Upper lobe of right lung (tissue), 1 donor: Measurements from ENCODE around the gene RAB15. TPM values are rescaled to one million over a fixed set of nuclear protein-coding genes. Genes with fewer than 3 reads are reported as not detected.

ENCODE experiments used
- ATAC-seq: fragments of 200-7000 bp; cut with Tn5 transposase; one replicate; pipeline ENCODE4 v1.9.1; 2020; ENCODE audit warnings: mild to moderate bottlenecking, moderate library complexity
- DNase-seq: peaks from one replicate; pipeline ENCODE4 v3.0.0-alpha.2; 2020
- H3K27ac ChIP-seq: fragments of 200-600 bp; one replicate; pipeline ENCODE4 v1.8.0; 2022
- H3K27me3 ChIP-seq: fragments of 200-600 bp; one replicate; pipeline ENCODE4 v1.8.0; 2022; ENCODE audit warnings: mild to moderate bottlenecking
- H3K36me3 ChIP-seq: fragments of 200-600 bp; one replicate; pipeline ENCODE4 v1.8.0; 2022
- H3K4me1 ChIP-seq: fragments of 200-600 bp; one replicate; pipeline ENCODE4 v1.8.0; 2022
- H3K4me3 ChIP-seq: fragments of 200-600 bp; one replicate; pipeline ENCODE4 v1.8.0; 2022; ENCODE audit warnings: mild to moderate bottlenecking
- H3K9me3 ChIP-seq: fragments of 200-600 bp; one replicate; pipeline ENCODE4 v1.8.0; 2022
- CTCF ChIP-seq: fragments of 200-600 bp; IDR thresholded peaks from one replicate; pipeline ENCODE4 v1.8.0; 2022; ENCODE audit warnings: antibody characterized with exemption
- intact Hi-C: fragments of 100-400 bp; cut with DNase I; formaldehyde crosslinking; loops from one replicate; pipeline ENCODE4 v1.11.0; 2022
- total RNA-seq: library from RNA; stranded (reverse); fragmentation: NEBNext Ultra II Directional; extraction: Animal tissue kit (Norgen Biotek cat#: 25700); gene quantifications from one replicate; pipeline ENCODE4 v1.2.1, GENCODE V29; 2021
- donor health status: DM: no; HTN: yes; CAD: no; lungs with severe emphysema.

The RAB15 gene
- total RNA-seq, 1 donor from 2014 or later: 21.5 TPM

GRCh38 chr14:64953661-64954060, 18.5 kb downstream of the RAB15 start:
- no peak for TF ChIP-seq CTCF
- Histone ChIP-seq H3K4me3 (no peak overlapping the region), H3K27me3 (no peaks in the 10 kb centered on the region), H3K36me3 (no peaks in the 10 kb centered on the region), H3K27ac (no peak overlapping the region), H3K4me1 (no peaks in the 10 kb centered on the region), H3K9me3 (no peaks in the 10 kb centered on the region)
- ATAC-seq: no peak
- intact Hi-C loops: no loop called here
- no peak for DNase-seq

- H3K27ac ChIP-seq: no peak overlapping the region
- TF ChIP-seq CTCF: no peak
Observed at GRCh38 chr14:64953310-64953654, 18.9 kb downstream of the RAB15 start.

GRCh38 chr14:64952598-64953309, 19.4 kb downstream of the RAB15 start:
- no peaks in the 10 kb centered on the region for H3K4me1 ChIP-seq
- intact Hi-C loops: no loop called here
- TF ChIP-seq CTCF: no peak
- ATAC-seq: no peak
- no peak for DNase-seq
- H3K27ac ChIP-seq: no peak overlapping the region
- no peaks in the 10 kb centered on the region for H3K9me3 ChIP-seq
- no peak overlapping the region for H3K4me3 ChIP-seq
- no peaks in the 10 kb centered on the region for H3K36me3 ChIP-seq
- no peaks in the 10 kb centered on the region for H3K27me3 ChIP-seq

More at GRCh38 chr14:64953310-64953654, 18.9 kb downstream of the RAB15 start:
- intact Hi-C loops: no loop called here
- no peak for DNase-seq
- H3K4me3 ChIP-seq: no peak overlapping the region
- no peaks in the 10 kb centered on the region for H3K4me1 ChIP-seq
- no peak for ATAC-seq
- no peaks in the 10 kb centered on the region for H3K36me3 ChIP-seq
- H3K27me3 ChIP-seq: no peaks in the 10 kb centered on the region
- no peaks in the 10 kb centered on the region for H3K9me3 ChIP-seq

GRCh38 chr14:64951724-64952123, 20.4 kb downstream of the RAB15 start:
- no peak for TF ChIP-seq CTCF
- Histone ChIP-seq H3K4me3 (no peak overlapping the region), H3K4me1 (no peaks in the 10 kb centered on the region), H3K27ac (no peak overlapping the region), H3K36me3 (no peaks in the 10 kb centered on the region), H3K9me3 (no peaks in the 10 kb centered on the region), H3K27me3 (no peaks in the 10 kb centered on the region)
- intact Hi-C loops: no loop called here
- no peak for ATAC-seq
- no peak for DNase-seq

- ATAC-seq (no peak), DNase-seq (no peak)
- no peaks in the 10 kb centered on the region for H3K36me3 ChIP-seq
- TF ChIP-seq CTCF: no peak
- no peaks in the 10 kb centered on the region for H3K9me3 ChIP-seq
- intact Hi-C loops: no loop called here
- no peaks in the 10 kb centered on the region for H3K27me3 ChIP-seq
- no peak overlapping the region for H3K4me3 ChIP-seq
- no peaks in the 10 kb centered on the region for H3K4me1 ChIP-seq
- H3K27ac ChIP-seq: no peak overlapping the region
Observed at GRCh38 chr14:64951291-64951690, 20.8 kb downstream of the RAB15 start.

- Histone ChIP-seq H3K4me3 (no peak overlapping the region), H3K36me3 (no peaks in the 10 kb centered on the region), H3K9me3 (no peaks in the 10 kb centered on the region), H3K27me3 (no peaks in the 10 kb centered on the region), H3K4me1 (no peaks in the 10 kb centered on the region), H3K27ac (no peak overlapping the region)
- DNase-seq (no peak), ATAC-seq (no peak)
- no peak for TF ChIP-seq CTCF
- intact Hi-C loops: no loop called here
Observed at GRCh38 chr14:64950889-64951288, 21.2 kb downstream of the RAB15 start.
